Suprapubic skin (tissue), 4 donors: Measurements from ENCODE around the gene HDGFL2. TPM values are rescaled to one million over a fixed set of nuclear protein-coding genes. Genes with fewer than 3 reads are reported as not detected.

Experiments
- DNase-seq, 2 donors: peaks; one replicate each; pipeline ENCODE4 v3.0.0-alpha.2; 2019; ENCODE audit warnings: low spot score in 2 of 2
- H3K27ac ChIP-seq: fragments of 200-600 bp; sonication (generic); one replicate; pipeline ENCODE4 v1.5.1; 2019
- H3K27me3 ChIP-seq: fragments of 200-600 bp; sonication (generic); one replicate; pipeline ENCODE4 v1.5.1; 2019
- H3K36me3 ChIP-seq: fragments of 200-600 bp; sonication (generic); one replicate; pipeline ENCODE4 v1.5.1; 2019
- H3K4me1 ChIP-seq: fragments of 200-600 bp; sonication (generic); one replicate; pipeline ENCODE4 v1.5.1; 2019
- H3K4me3 ChIP-seq: fragments of 200-600 bp; sonication (generic); one replicate; pipeline ENCODE4 v1.5.1; 2019; ENCODE audit warnings: mild to moderate bottlenecking
- H3K9me3 ChIP-seq: fragments of 200-600 bp; sonication (generic); one replicate; pipeline ENCODE4 v1.5.1; 2019
- CTCF ChIP-seq, 2 donors: fragments of 200-600 bp in 1 of 2; fragments of 450-650 bp in 1 of 2; sonication (generic) in 1 of 2; IDR thresholded peaks; one replicate each; pipeline ENCODE4 v1.5.1; 2016 to 2019; ENCODE audit warnings: antibody characterized with exemption in 2 of 2, mild to moderate bottlenecking in 1 of 2, moderate library complexity in 1 of 2
- EP300 ChIP-seq: sonication (generic); formaldehyde crosslinking; IDR thresholded peaks from one replicate; pipeline ENCODE4 v1.6.1; 2017; ENCODE audit warnings: antibody characterized with exemption
- POLR2A ChIP-seq, 2 donors: fragments of 450-650 bp; IDR thresholded peaks; one replicate each; pipeline ENCODE4 v1.6.1; 2017; ENCODE audit warnings: antibody characterized with exemption in 2 of 2, mild to moderate bottlenecking in 2 of 2, moderate library complexity in 2 of 2
- POLR2AphosphoS5 ChIP-seq, 3 donors: sonication (generic); formaldehyde crosslinking; IDR thresholded peaks; one replicate each; pipeline ENCODE4 v1.6.1; 2017; ENCODE audit warnings: antibody characterized with exemption in 3 of 3
- WGBS: methylation state at CpG from one replicate; pipeline ENCODE4 v1.1.5; 2018; 5-methylcytosine and 5-hydroxymethylcytosine counted together
- total RNA-seq, 4 donors: library from RNA; depleted of rRNA; stranded (reverse); fragments of >200 nt; gene quantifications; one replicate each; pipeline ENCODE4 v1.1.0, GENCODE V29; 2016

The HDGFL2 gene
- total RNA-seq, 4 donors from 2014 or later, result 23.0 to 27.4 (median 23.4) TPM

- DNase-seq, result no peak
- peaks cover 18% of the 10 kb centered on the region for H3K27me3 ChIP-seq
- H3K9me3 ChIP-seq, result no peaks in the 10 kb centered on the region
- peaks cover 8% of the 10 kb centered on the region for H3K4me1 ChIP-seq
- no peak overlapping the region for H3K4me3 ChIP-seq
- TF ChIP-seq EP300 (no peak), POLR2AphosphoS5 (IDR thresholded peaks at IDR 0.05) (no peak), CTCF (IDR thresholded peaks at IDR 0.05) (no peak), POLR2A (IDR thresholded peaks at IDR 0.05) (no peak)
- no peak overlapping the region for H3K27ac ChIP-seq
- WGBS, result 66% methylated on average over 10 of the region's 28 CpGs
- H3K36me3 ChIP-seq, result no peaks in the 10 kb centered on the region
Observed at GRCh38 chr19:4531562-4532165, 59.6 kb downstream of the HDGFL2 start.

- Histone ChIP-seq H3K9me3 (no peaks in the 10 kb centered on the region), H3K36me3 (no peaks in the 10 kb centered on the region), H3K4me1 (peaks cover 8% of the 10 kb centered on the region), H3K4me3 (no peak overlapping the region), H3K27me3 (peaks cover 34% of the 10 kb centered on the region), H3K27ac (no peak overlapping the region)
- WGBS, result 80% methylated on average over 8 of the region's 9 CpGs
- TF ChIP-seq EP300, result no peak
- TF ChIP-seq POLR2AphosphoS5 (IDR thresholded peaks at IDR 0.05), result no peak
- no peak for TF ChIP-seq CTCF (IDR thresholded peaks at IDR 0.05)
- TF ChIP-seq POLR2A (IDR thresholded peaks at IDR 0.05), result no peak
- DNase-seq, result no peak
Observed at GRCh38 chr19:4533334-4533733, 61.2 kb downstream of the HDGFL2 start.

- H3K27ac ChIP-seq, result no peak overlapping the region
- H3K4me1 ChIP-seq, result peaks cover 8% of the 10 kb centered on the region
- DNase-seq, result peak in 1 of 2 donors; percentile 59
- 80% methylated on average over 6 of the region's 9 CpGs for WGBS
- no peaks in the 10 kb centered on the region for H3K9me3 ChIP-seq
- no peak overlapping the region for H3K4me3 ChIP-seq
- H3K36me3 ChIP-seq, result no peaks in the 10 kb centered on the region
- no peak for TF ChIP-seq CTCF (IDR thresholded peaks at IDR 0.05)
- TF ChIP-seq EP300, result no peak
- TF ChIP-seq POLR2A (IDR thresholded peaks at IDR 0.05), result no peak
- no peak for TF ChIP-seq POLR2AphosphoS5 (IDR thresholded peaks at IDR 0.05)
- H3K27me3 ChIP-seq, result peaks cover 36% of the 10 kb centered on the region
Observed at GRCh38 chr19:4533835-4534424, 61.8 kb downstream of the HDGFL2 start.

GRCh38 chr19:4534836-4535658, 63.0 kb downstream of the HDGFL2 start, which contains the start of gene PLIN5:
Gene PLIN5 (minus strand): TSS chr19:4535224. CDS start chr19:4534074, 1,150 bp downstream.
- H3K9me3 ChIP-seq, result no peaks in the 10 kb centered on the region
- peaks cover 8% of the 10 kb centered on the region for H3K4me1 ChIP-seq
- TF ChIP-seq EP300, result no peak
- TF ChIP-seq POLR2AphosphoS5 (IDR thresholded peaks at IDR 0.05), result no peak
- TF ChIP-seq CTCF (IDR thresholded peaks at IDR 0.05), result no peak
- no peak for TF ChIP-seq POLR2A (IDR thresholded peaks at IDR 0.05)
- DNase-seq, result peak in 1 of 2 donors; percentile 78
- no peak within 1 kb of the TSS for H3K27ac ChIP-seq
- H3K4me3 ChIP-seq, result peak within 1 kb of the TSS; percentile 2
- no peaks in the 10 kb centered on the region for H3K36me3 ChIP-seq
- peaks cover 44% of the 10 kb centered on the region for H3K27me3 ChIP-seq
- WGBS, result 16% methylated on average over 13 of the region's 49 CpGs

GRCh38 chr19:4536798-4537197, 64.7 kb downstream of the HDGFL2 start:
- H3K27me3 ChIP-seq, result peaks cover 44% of the 10 kb centered on the region
- no peak overlapping the region for H3K4me3 ChIP-seq

More at GRCh38 chr19:4536798-4537197, 64.7 kb downstream of the HDGFL2 start:
- no peak for DNase-seq
- H3K36me3 ChIP-seq, result no peaks in the 10 kb centered on the region
- no peaks in the 10 kb centered on the region for H3K9me3 ChIP-seq
- no peak overlapping the region for H3K27ac ChIP-seq
- 41% methylated on average over 4 of the region's 5 CpGs for WGBS
- H3K4me1 ChIP-seq, result peaks cover 13% of the 10 kb centered on the region
- TF ChIP-seq CTCF (IDR thresholded peaks at IDR 0.05) (no peak), POLR2AphosphoS5 (IDR thresholded peaks at IDR 0.05) (no peak), EP300 (no peak), POLR2A (IDR thresholded peaks at IDR 0.05) (no peak)
